GM12878 (cell line): ENCODE measurements around the gene ART1. TPM values are rescaled to one million over a fixed set of nuclear protein-coding genes. Genes with fewer than 3 reads are reported as not detected.

ENCODE experiments used
- ATAC-seq: fragments of 200-7000 bp; cut with Tn5 transposase; 3 replicates; pipeline ENCODE4 v1.9.1; 2020; ENCODE audit warnings: mild to moderate bottlenecking, moderate library complexity
- BruUV-seq: library from RNA; stranded (reverse); fragments of 400-500 nt; replicated peaks from 2 replicates; lab custom pipeline; 2021; lab: Mats Ljungman, UMichigan
- CTCF ChIA-PET: fragments of 300-600 bp; sonication (Branson Sonifier 250); formaldehyde crosslinking; extraction: SDS; loops from one replicate; lab custom pipeline; 2021; ENCODE audit warnings: inconsistent platforms; lab: Yijun Ruan, JAX
- POLR2A ChIA-PET: fragments of 350-600 bp; formaldehyde crosslinking; extraction: SDS; loops from one replicate; lab custom pipeline; 2021; ENCODE audit warnings: inconsistent platforms; lab: Charles Lee
- RAD21 ChIA-PET: fragments of 300-600 bp; sonication (Branson Sonifier 250); formaldehyde crosslinking; loops from one replicate; lab custom pipeline; 2023; ENCODE audit warnings: antibody characterized with exemption; ENCODE audit not compliant: unreplicated experiment; lab: Charles Lee
- SMC1A ChIA-PET: fragments of 300-600 bp; sonication (Branson Sonifier 250); formaldehyde crosslinking; loops from one replicate; lab custom pipeline; 2023; ENCODE audit not compliant: unreplicated experiment, uncharacterized antibody; lab: Charles Lee
- DNase-seq: peaks from one replicate; pipeline ENCODE4 v3.0.0-alpha.2; 2011; ENCODE audit warnings: low read depth, low spot score
- FAIRE-seq: peaks from 3 replicates; lab custom pipeline; 2011; peaks lifted over from hg19 to GRCh38; lab: Jason Lieb, UNC
- H2AFZ ChIP-seq: 2 replicates; pipeline ENCODE4 v1.6.0; 2011; ENCODE audit warnings: low read depth, low read length, control low read depth; ENCODE audit not compliant: control insufficient read depth
- H3K27ac ChIP-seq: 2 replicates; pipeline ENCODE4 v1.5.1; 2011; ENCODE audit warnings: control low read depth; ENCODE audit not compliant: control insufficient read depth, insufficient read depth
- H3K27me3 ChIP-seq, 2 experiments: replicated peaks in 1 of 2; 2 replicates each; pipeline versions ENCODE4 v1.6.0 to v1.6.1; 2011; ENCODE audit warnings: low read length in 1 of 2; ENCODE audit not compliant: control insufficient read depth in 2 of 2, insufficient read depth in 2 of 2
- H3K36me3 ChIP-seq, 2 experiments: 2 replicates each; pipeline ENCODE4 v1.5.1; 2011; ENCODE audit warnings: low read length in 1 of 2; ENCODE audit not compliant: control insufficient read depth in 2 of 2, insufficient read depth in 2 of 2
- H3K4me1 ChIP-seq: 2 replicates; pipeline ENCODE4 v1.6.1; 2011; ENCODE audit warnings: mild to moderate bottlenecking, low read length, moderate library complexity, mixed read lengths; ENCODE audit not compliant: control insufficient read depth, insufficient read depth
- H3K4me2 ChIP-seq: 2 replicates; pipeline ENCODE4 v1.6.0; 2011; ENCODE audit warnings: control low read depth; ENCODE audit not compliant: control insufficient read depth, insufficient read depth
- H3K4me3 ChIP-seq: fragments of 200-600 bp; sonication (generic); 2 replicates; pipeline ENCODE4 v1.5.1; 2016
- H3K79me2 ChIP-seq: 2 replicates; pipeline ENCODE4 v1.6.0; 2011; ENCODE audit warnings: low read length; ENCODE audit not compliant: control insufficient read depth, insufficient read depth
- H3K9ac ChIP-seq: 2 replicates; pipeline ENCODE4 v1.8.0; 2011; ENCODE audit warnings: low read length, control low read depth, mixed read lengths; ENCODE audit not compliant: control insufficient read depth, insufficient read depth
- H3K9me3 ChIP-seq: replicated peaks from 3 replicates; pipeline ENCODE4 v1.5.1; 2011; ENCODE audit warnings: mild to moderate bottlenecking, low read length; ENCODE audit not compliant: control insufficient read depth, insufficient read depth
- H4K20me1 ChIP-seq: 2 replicates; pipeline ENCODE4 v1.6.0; 2011; ENCODE audit not compliant: control insufficient read depth, insufficient read depth
- CEBPZ ChIP-seq: fragments of 150-350 bp; IDR thresholded peaks from 2 replicates; pipeline ENCODE4 v1.6.1; 2016; ENCODE audit warnings: low read depth, low read length
- ETV6 ChIP-seq, 2 experiments: fragments of 450-650 bp in 1 of 2; IDR thresholded peaks in 1 of 2; conservative IDR thresholded peaks in 1 of 2; 2 replicates each; pipeline ENCODE4 v1.6.1; 2014; ENCODE audit warnings: antibody characterized with exemption in 1 of 2, borderline replicate concordance in 1 of 2, low read depth in 1 of 2, mild to moderate bottlenecking in 1 of 2, moderate library complexity in 1 of 2
- HDAC2 ChIP-seq: fragments of 200-600 bp; sonication (generic); IDR thresholded peaks from 2 replicates; pipeline ENCODE4 v1.6.1; 2017
- HDAC6 ChIP-seq: fragments of 200-600 bp; sonication (generic); IDR thresholded peaks from one replicate; pipeline ENCODE4 v1.8.0; 2017; ENCODE audit warnings: antibody characterized with exemption; ENCODE audit not compliant: unreplicated experiment
- PML ChIP-seq: IDR thresholded peaks from 2 replicates; pipeline ENCODE4 v1.6.1; 2012; ENCODE audit warnings: low read length, inconsistent platforms
- RBBP5 ChIP-seq: fragments of 200-600 bp; sonication (generic); conservative IDR thresholded peaks from 2 replicates; pipeline ENCODE4 v1.6.1; 2016
- RELA ChIP-seq: fragments of 450-650 bp; IDR thresholded peaks from 2 replicates; pipeline ENCODE4 v1.8.0; 2014; ENCODE audit warnings: borderline replicate concordance; ENCODE audit not compliant: partially characterized antibody
- SREBF2 ChIP-seq: IDR thresholded peaks from 2 replicates; pipeline ENCODE4 v1.6.1; 2012; ENCODE audit warnings: mild to moderate bottlenecking, low read length
- WGBS: methylation state at CpG from one replicate; pipeline ENCODE4 v1.1.6; 2016; ENCODE audit warnings: low lambda C conversion rate; ENCODE audit not compliant: insufficient replicate concordance, insufficient coverage; ENCODE audit errors: missing lambda C conversion rate; 5-methylcytosine and 5-hydroxymethylcytosine counted together
- in situ Hi-C: fragments of 300-500 bp; cut with MboI; formaldehyde crosslinking; loops from 9 replicates; pipeline ENCODE4 v1.14.3; 2018; ENCODE audit warnings: mixed read lengths
- intact Hi-C: fragments of 100-400 bp; cut with micrococcal nuclease; formaldehyde crosslinking; loops from one replicate; pipeline ENCODE4 v1.14.2; 2022; ENCODE audit not compliant: unreplicated experiment
- polyA plus RNA-seq, 11 experiments: library from polyadenylated mRNA; depleted of rRNA in 4 of 11; unstranded in 6 of 11; stranded (reverse) in 5 of 11; fragments of >200 nt; fragmentation: Nextera tagmentation in 4 of 11; fragmentation: Illumina TruSeq in 1 of 11; extraction: Ambion mirVana in 4 of 11; extraction: Trizol in 1 of 11; gene quantifications; 1 replicate in 1 of 11; 2 replicates in 10 of 11; pipeline versions ENCODE4 v1.2.1 to v1.2.3, GENCODE V29; 2011 to 2016; ENCODE audit warnings: inconsistent platforms in 2 of 11, missing spikeins in 2 of 11, low read depth in 1 of 11
- total RNA-seq, 4 experiments: library from RNA; depleted of rRNA in 3 of 4; stranded (reverse); fragments of >200 nt in 3 of 4; fragmentation: Illumina TruSeq in 1 of 4; extraction: Trizol in 1 of 4; gene quantifications; 2 replicates each; pipeline versions ENCODE4 v1.2.1 to v1.2.3, GENCODE V29; 2013 to 2021
- TF ChIP-seq, protein P1 (sequence below): IDR thresholded peaks from 2 replicates; pipeline ENCODE4 v1.6.1; 2011; ENCODE audit warnings: borderline replicate concordance, low read depth, mild to moderate bottlenecking, moderate library complexity, low read length; ENCODE audit not compliant: insufficient read depth, poor library complexity, severe bottlenecking

Gene ART1
- total and polyA plus RNA-seq, 10 of the 15 experiments (the other 5 are each of a cell fraction or from before 2014, with no cell fraction given) = not detected

DNA sequence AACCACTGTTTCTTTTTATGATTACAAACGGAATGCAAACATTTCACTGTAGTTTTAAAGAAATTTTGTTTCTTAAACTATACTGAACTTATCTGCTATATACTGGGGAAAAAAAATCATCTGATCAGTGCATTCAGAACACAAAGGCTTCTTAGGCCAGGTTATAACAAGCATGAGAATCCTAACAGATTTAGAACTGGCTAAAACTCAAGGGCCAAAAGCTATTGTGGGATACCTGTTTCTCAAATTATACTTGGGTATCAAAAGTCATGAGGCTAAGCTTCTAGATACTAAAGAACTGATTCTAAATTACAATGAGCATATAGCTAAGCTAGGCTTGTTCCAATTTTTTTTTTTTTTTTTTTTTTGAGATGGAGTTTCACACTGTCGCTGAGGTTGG is 56.0 kb downstream of the ART1 start:
- TF ChIP-seq HDAC2 (no peak), SREBF2 (no peak), RELA (no peak), RBBP5 (no peak), PML (no peak), HDAC6 (no peak), CEBPZ (no peak), ETV6 (conservative IDR thresholded peaks at IDR 0.05 in 1 of 2, IDR thresholded peaks at IDR 0.05 in 1 of 2; ENCODE audit: borderline replicate concordance in 1 of 2, low read depth in 1 of 2) (no peak)
- TF ChIP-seq, protein P1, sequence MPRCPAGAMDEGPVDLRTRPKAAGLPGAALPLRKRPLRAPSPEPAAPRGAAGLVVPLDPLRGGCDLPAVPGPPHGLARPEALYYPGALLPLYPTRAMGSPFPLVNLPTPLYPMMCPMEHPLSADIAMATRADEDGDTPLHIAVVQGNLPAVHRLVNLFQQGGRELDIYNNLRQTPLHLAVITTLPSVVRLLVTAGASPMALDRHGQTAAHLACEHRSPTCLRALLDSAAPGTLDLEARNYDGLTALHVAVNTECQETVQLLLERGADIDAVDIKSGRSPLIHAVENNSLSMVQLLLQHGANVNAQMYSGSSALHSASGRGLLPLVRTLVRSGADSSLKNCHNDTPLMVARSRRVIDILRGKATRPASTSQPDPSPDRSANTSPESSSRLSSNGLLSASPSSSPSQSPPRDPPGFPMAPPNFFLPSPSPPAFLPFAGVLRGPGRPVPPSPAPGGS = no peak
- TF ChIP-seq, all 136 proteins: peak for 0
- no peak for DNase-seq
- no peak for ATAC-seq
- ChIA-PET POLR2A (no interaction called here), RAD21 (interaction anchor here (0.7 kb wide), 1 partner anchor 35 kb away, joined by 3 read pairs; no protein-coding TSS in a partner anchor), SMC1A (interaction anchor here (0.6 to 1.6 kb wide), 4 partner anchors 10 to 108 kb away, joined by 3 to 5 read pairs (median 4); partner anchors contain the start of gene PGAP2), CTCF (interaction anchor here (0.5 to 2.1 kb wide), 3 partner anchors 97 to 129 kb away, joined by 3 to 4 read pairs (median 3); no protein-coding TSS in a partner anchor)
- BruUV-seq = no TSS peak
- 100% methylated on average over 2 of the region's 2 CpGs for WGBS
- Histone ChIP-seq H4K20me1 (no peaks in the 10 kb centered on the region), H3K4me3 (no peak overlapping the region), H3K9me3 (no peaks in the 10 kb centered on the region), H3K4me2 (no peak overlapping the region), H3K27ac (no peak overlapping the region), H2AFZ (no peak overlapping the region), H3K27me3 (no peaks in the 10 kb centered on the region), H3K36me3 (peaks cover 11 to 27% of the 10 kb centered on the region in 2 experiments), H3K4me1 (no peaks in the 10 kb centered on the region), H3K79me2 (no peaks in the 10 kb centered on the region), H3K9ac (no peak overlapping the region)
- intact Hi-C loops = loop anchor here (5.0 kb wide), 1 partner anchor 41 kb away; no protein-coding TSS in a partner anchor
- no peak for FAIRE-seq
- in situ Hi-C loops = no loop called here
